Measurements from ENCODE around the gene PTPRK.

GRCh38 chr6:128188678-128189077 is 331.7 kb downstream of the PTPRK start:
- TF ChIP-seq CTCF (IDR thresholded peaks at IDR 0.05) (no peak), POLR2A (IDR thresholded peaks at IDR 0.05) (no peak)
